H1 (cell line): ENCODE results near the gene ACY1. TPM values are rescaled to one million over a fixed set of nuclear protein-coding genes. Genes with fewer than 3 reads are reported as not detected.

Experiments
- CHD2 ChIP-seq: IDR thresholded peaks from 2 replicates; pipeline ENCODE4 v1.6.1; 2012; ENCODE audit warnings: low read length, improper control_type of control experiment
- CHD7 ChIP-seq: fragments of 300-600 bp; sonication (generic); IDR thresholded peaks from 2 replicates; pipeline ENCODE4 v1.7.1; 2012; ENCODE audit warnings: low read length, moderate library complexity, mild to moderate bottlenecking, inconsistent platforms; ENCODE audit not compliant: insufficient replicate concordance
- GABPA ChIP-seq: IDR thresholded peaks from 2 replicates; pipeline ENCODE4 v1.6.1; 2011; ENCODE audit warnings: mild to moderate bottlenecking, low read length, moderate library complexity, borderline replicate concordance; ENCODE audit not compliant: insufficient read depth
- JUN ChIP-seq: IDR thresholded peaks from 2 replicates; pipeline ENCODE4 v1.6.1; 2011; ENCODE audit warnings: low read depth, mild to moderate bottlenecking, improper control_type of control experiment, low read length
- KDM4A ChIP-seq: IDR thresholded peaks from one replicate; pipeline ENCODE4 v1.7.1; 2012; ENCODE audit warnings: low read depth, mild to moderate bottlenecking, moderate library complexity, low read length, inconsistent platforms; ENCODE audit not compliant: severe bottlenecking
- PHF8 ChIP-seq: fragments of 200-600 bp; sonication (generic); conservative IDR thresholded peaks from 2 replicates; pipeline ENCODE4 v1.7.1; 2012; ENCODE audit warnings: low read depth, mild to moderate bottlenecking, inconsistent platforms, low read length, moderate library complexity
- RFX5 ChIP-seq: IDR thresholded peaks from 2 replicates; pipeline ENCODE4 v1.6.1; 2011; ENCODE audit warnings: low read depth, low read length, improper control_type of control experiment, borderline replicate concordance
- TAF7 ChIP-seq: optimal IDR thresholded peaks from 2 replicates; pipeline ENCODE3; 2011; ENCODE audit warnings: low read depth, mild to moderate bottlenecking, inconsistent platforms, low read length, moderate library complexity, borderline replicate concordance
- TCF12 ChIP-seq: IDR thresholded peaks from 2 replicates; pipeline ENCODE4 v1.6.1; 2011; ENCODE audit warnings: low read depth, mild to moderate bottlenecking, low read length
- USF2 ChIP-seq: IDR thresholded peaks from 2 replicates; pipeline ENCODE4 v1.6.1; 2011; ENCODE audit warnings: low read length, improper control_type of control experiment
- ZNF274 ChIP-seq: IDR thresholded peaks from 2 replicates; pipeline ENCODE4 v1.7.0; 2012; ENCODE audit warnings: low read length, borderline replicate concordance; ENCODE audit errors: extremely low read depth
- polyA plus RNA-seq, 7 experiments: library from polyadenylated mRNA; depleted of rRNA in 3 of 7; stranded (reverse) in 5 of 7; unstranded in 2 of 7; fragments of >200 nt in 5 of 7; fragments of 200-250 nt in 2 of 7; gene quantifications; 1 replicate in 5 of 7; 2 replicates in 1 of 7; 4 replicates in 1 of 7; pipeline versions ENCODE4 v1.2.1 to v1.2.3, GENCODE V29; 2011 to 2013; ENCODE audit warnings: missing spikeins in 2 of 7, mixed read lengths in 2 of 7
- total RNA-seq: library from RNA; stranded (reverse); fragmentation: NEBNext Ultra II Directional; extraction: Animal tissue kit (Norgen Biotek cat#: 25700); gene quantifications from 2 replicates; pipeline ENCODE4 v1.2.1, GENCODE V29; 2021

Gene ACY1
- total and polyA plus RNA-seq, 2 of the 8 experiments (the other 6 are each of a cell fraction or from before 2014, with no cell fraction given): 48.3 to 113 TPM

- TF ChIP-seq TAF7 (no peak), KDM4A (peak; percentile 38), CHD2 (no peak), PHF8 (no peak), ZNF274 (no peak), RFX5 (no peak), USF2 (no peak), JUN (no peak), GABPA (0 out of 2 replicates have a peak, but pooled peaks have one; percentile 35), TCF12 (no peak), CHD7 (no peak)
Measured at GRCh38 chr3:52005571-52005986, 22.2 kb downstream of the ACY1 start (continued).
